ENCODE data around the gene CYBA.

Gene CYBA

GRCh38 chr16:88659160-88659559 is 8.3 kb upstream of the CYBA start:
- no peak for DNase-seq

- no peak for DNase-seq
These were observed 7.9 kb upstream of the CYBA start for GRCh38 chr16:88658714-88659113.

DNA sequence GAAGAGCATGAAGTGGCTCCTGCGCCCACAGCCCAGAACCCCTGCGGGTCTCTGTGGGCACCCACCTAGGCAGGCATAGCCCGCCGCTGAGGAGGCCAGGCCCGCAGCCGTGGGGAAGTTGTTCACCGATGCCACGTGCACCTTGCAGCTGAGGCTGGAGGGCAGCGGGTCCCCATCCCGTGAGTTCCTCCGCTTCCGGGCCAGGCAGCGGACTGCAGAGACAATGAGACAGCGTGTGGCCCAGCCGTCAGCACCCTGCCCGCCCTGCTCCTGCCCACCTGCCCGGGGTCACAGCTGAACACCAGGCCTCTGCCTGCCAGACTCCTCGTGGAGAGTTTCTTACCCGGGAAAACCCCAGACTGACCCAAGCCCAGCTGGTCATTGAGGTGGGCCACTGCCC is 6.5 kb upstream of the CYBA start:
- DNase-seq, result no peak

DNA sequence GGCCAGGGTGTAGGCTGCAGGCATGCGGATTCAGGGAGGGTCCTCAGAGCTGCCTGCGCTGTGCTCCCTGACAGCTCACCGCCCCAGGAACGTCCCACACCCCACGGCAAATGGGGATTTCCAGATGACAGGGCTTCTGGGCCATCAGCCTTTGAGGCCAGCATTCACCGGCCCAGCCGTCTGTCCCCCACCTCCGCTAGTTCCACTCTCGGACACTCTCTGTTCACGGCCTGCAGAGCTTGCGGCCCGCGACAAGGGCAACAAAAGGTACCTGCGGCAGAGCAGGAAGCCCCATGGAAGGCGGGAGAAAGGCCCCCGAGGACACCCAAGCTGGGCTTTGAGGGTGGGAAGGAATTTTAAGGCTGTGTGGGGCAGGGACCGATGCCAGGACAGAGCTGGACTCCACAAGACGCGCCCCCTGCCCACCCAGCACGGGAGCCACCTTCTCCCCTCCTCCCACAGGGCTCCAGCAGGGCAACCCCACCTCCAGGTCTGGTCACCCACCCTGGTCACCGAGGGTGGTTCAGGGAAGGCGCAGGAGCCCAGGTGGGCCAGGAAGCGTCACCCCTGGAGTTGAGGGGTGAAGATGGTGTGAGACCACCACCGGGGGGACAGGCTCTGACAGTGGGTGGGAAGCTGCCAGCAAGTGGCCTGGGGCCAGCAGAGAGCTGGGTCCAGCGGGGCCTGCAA is 5.6 kb upstream of the CYBA start:
- DNase-seq, result no peak

DNA sequence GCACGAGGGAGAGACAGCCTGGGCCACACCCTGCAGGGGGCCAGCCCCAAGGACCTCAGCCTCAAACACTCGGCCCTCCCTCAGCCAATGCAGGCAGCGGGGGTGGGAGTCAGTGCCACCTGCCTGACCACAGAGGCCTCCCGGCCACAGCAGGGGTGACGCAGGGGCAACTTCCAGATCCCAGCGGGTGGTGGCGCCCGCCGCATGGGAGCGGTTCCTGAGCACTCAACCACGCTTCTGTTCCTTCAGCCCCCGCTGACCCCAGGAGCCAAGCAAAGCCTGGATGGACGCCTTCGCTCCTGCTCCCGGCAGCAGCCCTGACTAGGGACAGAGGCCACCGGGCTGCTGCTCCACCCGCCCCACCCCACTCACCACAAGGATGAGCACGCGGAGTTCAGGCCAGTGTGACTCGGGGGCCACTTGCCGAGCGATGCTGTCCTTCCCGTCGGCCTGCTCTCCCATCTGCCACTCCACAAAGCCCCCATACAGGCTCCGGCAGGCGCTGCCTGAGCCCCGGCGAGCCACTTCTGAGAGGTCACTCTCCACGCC is 5.0 kb upstream of the CYBA start:
- no peak for DNase-seq

DNA sequence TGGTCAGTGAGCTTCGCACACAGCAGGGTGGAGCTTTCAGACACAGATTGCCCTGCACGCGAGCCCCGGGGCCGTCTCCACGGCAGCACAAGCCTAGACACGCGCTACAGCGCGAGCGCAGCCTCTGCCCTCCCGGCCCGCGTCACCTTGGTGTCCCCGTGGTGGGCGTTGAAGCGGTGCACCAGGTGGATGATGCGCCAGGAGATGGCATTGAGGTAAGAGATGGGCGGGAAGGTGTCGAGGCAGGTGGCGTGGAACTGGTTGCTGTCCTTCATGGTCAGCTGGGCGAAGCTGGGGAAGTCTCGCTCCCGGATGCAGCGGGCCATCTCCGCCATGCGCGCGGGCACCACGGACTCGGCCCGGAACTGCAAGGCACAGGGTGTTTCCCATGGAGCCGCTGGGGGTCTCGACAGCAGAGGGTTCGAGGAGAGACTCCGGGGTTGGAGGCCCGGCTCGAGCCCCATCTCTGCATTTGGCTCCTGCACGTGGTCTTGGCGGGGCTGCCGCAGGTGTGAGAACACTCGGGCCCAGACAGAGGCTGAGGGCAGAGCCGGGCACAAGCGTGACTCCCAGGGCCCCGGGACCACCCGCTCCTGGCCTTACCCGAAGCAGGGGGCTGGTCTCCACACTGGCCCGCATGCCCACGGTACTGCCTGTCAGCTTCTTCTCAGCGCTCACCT is 4.3 kb upstream of the CYBA start:
- no peak for DNase-seq

DNA sequence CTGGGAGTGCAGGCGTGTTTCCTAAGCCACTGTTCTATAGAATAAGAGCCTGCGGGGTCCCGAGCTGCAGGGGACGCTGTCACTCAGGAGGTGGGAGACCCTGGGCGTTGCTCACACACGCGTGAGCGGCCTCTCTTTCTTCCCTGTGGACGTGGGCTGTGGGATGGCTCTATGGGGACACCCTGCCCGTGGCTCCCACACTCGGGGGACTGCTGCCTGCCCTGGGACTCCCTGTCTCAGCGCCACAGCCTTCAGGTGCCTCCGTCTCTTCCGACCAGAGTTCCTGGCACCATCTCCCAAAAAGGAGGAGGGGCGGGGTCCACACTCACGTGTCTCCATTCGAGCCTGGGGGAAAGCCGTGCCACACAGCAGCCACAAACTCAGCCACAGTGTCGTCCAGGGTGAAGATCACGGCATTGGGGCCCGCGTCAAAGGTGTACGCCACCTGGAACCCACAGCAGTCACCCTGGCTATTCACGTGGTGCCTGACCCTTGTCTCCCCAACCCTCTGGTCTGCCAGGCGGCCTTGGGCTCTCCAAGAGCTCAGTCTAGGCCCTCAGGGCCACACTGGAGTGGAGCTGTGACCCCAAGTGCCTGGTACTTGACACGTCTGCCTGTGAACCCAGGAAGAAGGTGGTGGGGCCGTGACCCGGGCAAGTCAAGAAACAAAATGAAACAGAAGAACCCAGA is 3.7 kb upstream of the CYBA start:
- DNase-seq, result no peak

GRCh38 chr16:88653596-88654362 is 2.9 kb upstream of the CYBA start:
- DNase-seq, result no peak

- DNase-seq, result no peak
These were observed 2.2 kb upstream of the CYBA start for GRCh38 chr16:88653101-88653500.

DNA sequence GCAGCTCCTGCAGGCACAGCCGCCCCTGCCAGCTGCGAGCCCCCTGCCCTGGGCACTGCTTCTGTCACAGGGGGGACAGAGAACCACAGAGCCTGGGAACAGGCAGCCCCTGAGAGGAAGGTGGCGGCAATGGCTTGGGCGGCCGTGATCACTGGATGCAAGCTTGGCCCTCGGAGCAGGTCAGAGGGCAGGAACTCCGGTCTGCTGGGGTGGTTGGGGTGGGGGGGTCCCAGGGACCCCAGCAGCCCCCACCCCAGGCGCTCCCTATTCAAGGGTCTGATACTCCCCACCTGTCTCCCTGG is 1.9 kb upstream of the CYBA start:
- no peak for DNase-seq

DNA sequence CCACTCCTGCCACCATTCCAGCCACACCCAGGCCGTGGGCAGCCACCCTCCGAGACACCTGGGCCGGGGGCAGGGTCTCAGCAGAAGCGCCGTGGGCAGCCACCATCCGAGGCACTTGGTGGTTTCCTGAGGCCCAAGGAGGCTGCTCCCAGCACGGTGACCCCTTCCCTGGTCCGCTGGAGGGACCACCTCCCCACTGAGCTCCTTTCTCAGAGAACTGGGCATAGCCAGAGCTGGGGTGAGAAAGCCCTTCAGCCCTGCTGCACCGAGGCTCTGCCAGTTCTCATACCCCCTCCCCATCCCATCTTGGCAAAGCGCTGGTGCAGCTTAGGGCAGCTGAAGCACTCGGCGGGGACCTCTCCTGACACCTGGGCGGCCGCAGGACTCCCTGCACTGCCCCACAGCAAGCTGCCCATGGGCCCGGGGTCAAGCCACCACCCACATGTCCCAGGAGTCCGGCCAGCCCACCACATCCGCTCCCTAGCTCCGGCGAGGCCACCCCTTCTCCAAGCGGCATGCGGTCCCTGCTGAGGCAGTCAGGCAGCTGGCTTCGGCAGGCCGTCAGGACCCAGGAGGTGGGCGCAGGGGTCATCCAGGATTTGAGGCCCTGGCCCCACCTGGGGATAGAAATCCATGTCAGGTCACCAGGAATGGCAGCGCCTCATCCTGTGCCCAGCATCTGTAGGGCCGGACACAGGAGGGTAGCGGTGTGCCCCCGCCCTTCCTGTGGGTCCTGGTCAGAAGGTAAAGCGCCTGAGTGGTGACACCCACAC is 1.3 kb upstream of the CYBA start:
- DNase-seq, result no peak

DNA sequence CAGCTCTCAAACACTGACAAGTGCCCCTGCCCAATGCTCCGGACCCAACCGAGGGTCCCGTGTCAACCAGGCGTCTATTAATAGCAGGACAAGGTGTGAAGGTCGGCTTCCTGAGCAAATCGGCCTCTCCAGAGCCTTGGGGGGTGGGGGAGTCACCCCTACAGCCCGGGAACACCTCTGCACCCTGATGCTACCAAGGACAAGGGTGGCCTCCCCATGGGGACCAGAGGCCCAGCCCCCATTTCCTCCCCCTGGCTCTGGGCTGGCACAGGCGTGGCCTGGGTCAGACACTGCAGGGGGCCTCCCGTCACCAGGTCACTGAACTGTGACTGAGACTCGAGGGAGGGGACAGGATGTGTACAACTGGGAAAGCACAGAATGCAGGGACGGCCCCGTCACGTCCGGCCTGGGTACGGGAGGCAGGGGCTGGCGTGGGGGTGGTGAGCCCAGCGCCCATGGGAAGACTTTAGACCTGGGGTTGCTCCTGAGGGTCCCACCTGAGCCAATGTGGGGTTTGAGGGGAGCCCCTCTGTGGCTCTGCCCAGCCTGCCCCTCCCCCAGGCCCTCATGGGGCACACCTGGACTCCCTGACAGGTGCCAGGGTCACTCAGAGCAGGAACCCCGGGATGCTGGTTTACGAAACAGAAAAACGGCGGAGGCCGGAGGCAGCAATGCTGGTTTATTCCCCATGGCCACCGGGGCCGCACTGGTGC is 579 bp upstream of the CYBA start:
- DNase-seq, result peak; percentile 58 to 95 (median 65)

DNA sequence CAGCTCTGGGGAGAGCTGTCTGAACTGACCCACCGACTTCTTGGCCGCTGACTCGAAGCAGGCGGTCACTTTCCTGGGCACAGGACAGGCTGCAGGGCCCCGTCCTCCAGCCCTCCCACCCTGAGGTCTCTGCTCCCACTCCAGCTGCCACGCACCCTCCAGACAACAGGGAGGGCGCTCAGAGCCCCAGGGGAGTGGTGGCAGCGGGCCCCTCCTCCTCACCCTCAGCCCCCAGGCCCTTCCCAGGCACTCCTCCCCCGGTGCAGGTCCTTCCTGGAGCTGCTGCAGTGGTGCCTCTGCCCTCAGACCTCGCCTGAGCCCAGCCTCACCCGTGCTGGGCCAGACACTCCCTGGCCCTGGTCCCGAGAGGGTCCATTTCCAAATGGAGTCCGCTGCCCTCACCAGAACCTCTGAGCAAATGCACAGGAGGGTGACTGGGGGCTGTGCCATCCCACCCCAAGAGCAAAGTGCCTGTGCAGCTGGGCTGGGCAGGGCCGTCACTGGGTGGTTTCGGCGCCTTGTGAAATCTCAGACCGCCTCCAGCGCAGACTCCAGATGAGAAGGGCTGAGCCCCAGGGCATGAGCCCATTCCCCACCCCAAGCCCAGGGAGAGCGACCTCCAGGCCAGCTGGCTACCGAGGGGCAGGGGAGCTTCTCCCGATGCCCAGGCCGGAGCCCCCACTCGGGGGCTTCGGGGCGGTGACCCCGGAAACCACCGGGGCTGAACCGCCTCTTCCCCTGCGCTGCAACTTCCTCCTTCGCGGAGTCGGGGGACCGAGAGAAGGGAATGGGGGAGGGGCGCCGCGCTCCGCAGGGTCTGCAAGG is 717 bp downstream of the CYBA start:
- peak in 3 of 5 donors; percentile 17 to 53 (median 25) for DNase-seq

GRCh38 chr16:88649195-88649923 is 1.5 kb downstream of the CYBA start:
- DNase-seq, result no peak

- no peak for DNase-seq
These were observed 3.4 kb downstream of the CYBA start for GRCh38 chr16:88647178-88648070.

- DNase-seq, result no peak
These were observed 4.4 kb downstream of the CYBA start for GRCh38 chr16:88646345-88647034.

GRCh38 chr16:88645941-88646340 is 4.9 kb downstream of the CYBA start:
- DNase-seq, result no peak

- DNase-seq, result no peak
These were observed 5.4 kb downstream of the CYBA start for GRCh38 chr16:88645455-88645854.

- no peak for DNase-seq
These were observed 7.3 kb downstream of the CYBA start for GRCh38 chr16:88643644-88643932.

All from T-helper 1 cell (primary cell).